Skin of body (tissue), 2 donors: ENCODE measurements around the gene STARD13. TPM values are rescaled to one million over a fixed set of nuclear protein-coding genes. Genes with fewer than 3 reads are reported as not detected.
A peak's percentile ranks its signal among the peaks of the same experiment; 100 is the strongest.

Experiments used
- DNase-seq: peaks from one replicate; lab custom pipeline; 2025; lab: John Stamatoyannopoulos, UW
- total RNA-seq: library from RNA; depleted of rRNA; stranded (reverse); fragments of >200 nt; gene quantifications from one replicate; pipeline ENCODE4 v1.2.3, GENCODE V29; 2014

STARD13 gene
- total RNA-seq, 1 donor from 2014 or later = 38.7 TPM

DNA sequence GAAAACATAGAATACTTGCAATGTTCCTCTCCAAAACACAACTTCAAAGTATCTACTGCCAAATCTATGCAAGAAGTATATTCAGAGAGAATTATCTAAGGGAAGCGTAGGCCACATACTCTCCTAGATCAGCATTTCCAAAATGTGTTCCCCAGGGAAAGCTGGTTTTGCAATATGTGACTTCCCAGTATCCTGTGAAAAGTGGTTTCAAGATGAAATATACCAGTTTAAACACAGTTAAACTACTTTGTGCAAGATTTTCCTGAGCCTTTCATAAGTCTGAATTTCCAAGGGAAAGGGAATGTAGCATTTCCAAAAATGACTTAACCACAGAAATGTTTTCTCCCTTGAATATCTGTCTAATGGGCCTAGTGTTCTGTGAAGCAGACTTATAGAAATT is 7.6 kb downstream of the STARD13 start:
- DNase-seq = no peak

- DNase-seq = no peak
These were observed 8.4 kb downstream of the STARD13 start for GRCh38 chr13:33277037-33277740.

DNA sequence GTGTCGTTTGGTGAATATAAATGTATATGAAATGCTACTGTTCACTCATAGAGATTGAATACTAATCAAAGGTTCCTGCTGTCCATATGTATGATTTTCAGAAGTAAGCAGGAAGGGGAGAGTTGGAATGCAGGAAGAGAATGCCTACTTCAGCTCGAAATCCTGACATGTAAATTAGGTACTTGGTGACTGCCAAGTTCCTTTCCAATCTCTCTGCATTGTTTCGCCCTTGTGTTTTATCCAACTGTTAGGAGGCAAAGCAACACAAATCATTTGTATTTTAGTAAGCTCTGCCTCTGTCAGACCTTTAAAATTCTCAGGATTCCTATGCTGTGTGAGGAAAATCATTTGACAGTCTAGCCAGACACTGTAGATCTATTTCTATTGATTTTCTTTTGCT is 9.0 kb downstream of the STARD13 start:
- no peak for DNase-seq

- DNase-seq = no peak
These were observed 9.6 kb downstream of the STARD13 start for GRCh38 chr13:33275916-33276315.

DNA sequence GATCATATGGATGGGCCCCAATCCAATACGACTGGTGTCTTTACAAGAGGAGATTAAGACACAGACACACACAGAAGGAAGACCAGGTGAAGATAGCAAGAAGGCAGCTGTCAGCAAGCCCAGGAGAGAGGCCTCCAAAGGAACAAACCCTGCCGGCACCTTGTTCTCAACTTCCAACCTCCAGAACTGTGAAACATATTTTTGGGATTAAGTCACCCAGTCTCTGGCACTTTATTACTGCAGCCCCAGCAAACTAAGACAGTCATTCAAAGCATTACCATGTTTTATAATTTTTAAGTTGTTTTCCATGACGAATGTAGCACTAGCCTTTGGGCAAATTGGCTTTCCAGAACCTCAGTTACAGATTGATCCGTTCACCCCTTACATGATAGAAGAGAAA is 11.3 kb downstream of the STARD13 start:
- DNase-seq = no peak

- no peak for DNase-seq
These were observed 12.9 kb downstream of the STARD13 start for GRCh38 chr13:33272531-33273124.

DNA sequence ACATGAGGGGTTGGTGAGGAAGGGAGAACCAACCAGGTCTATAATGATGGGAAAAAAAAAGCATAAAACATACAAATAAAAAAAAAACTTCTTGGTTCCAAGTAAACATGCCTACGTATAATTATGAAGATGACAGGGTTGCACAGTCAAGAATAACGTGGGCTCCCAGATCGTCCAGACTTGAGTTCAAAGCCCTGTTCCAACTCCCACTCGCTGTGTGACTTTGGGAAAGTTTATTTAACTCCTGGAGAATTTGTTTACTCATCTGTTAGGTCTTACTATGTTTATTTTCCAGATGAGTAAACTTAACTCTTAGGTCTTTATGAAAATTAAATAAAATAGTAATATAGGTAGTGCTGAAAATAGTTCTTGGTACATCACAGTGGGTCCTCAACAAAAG is 13.8 kb downstream of the STARD13 start:
- no peak for DNase-seq

DNA sequence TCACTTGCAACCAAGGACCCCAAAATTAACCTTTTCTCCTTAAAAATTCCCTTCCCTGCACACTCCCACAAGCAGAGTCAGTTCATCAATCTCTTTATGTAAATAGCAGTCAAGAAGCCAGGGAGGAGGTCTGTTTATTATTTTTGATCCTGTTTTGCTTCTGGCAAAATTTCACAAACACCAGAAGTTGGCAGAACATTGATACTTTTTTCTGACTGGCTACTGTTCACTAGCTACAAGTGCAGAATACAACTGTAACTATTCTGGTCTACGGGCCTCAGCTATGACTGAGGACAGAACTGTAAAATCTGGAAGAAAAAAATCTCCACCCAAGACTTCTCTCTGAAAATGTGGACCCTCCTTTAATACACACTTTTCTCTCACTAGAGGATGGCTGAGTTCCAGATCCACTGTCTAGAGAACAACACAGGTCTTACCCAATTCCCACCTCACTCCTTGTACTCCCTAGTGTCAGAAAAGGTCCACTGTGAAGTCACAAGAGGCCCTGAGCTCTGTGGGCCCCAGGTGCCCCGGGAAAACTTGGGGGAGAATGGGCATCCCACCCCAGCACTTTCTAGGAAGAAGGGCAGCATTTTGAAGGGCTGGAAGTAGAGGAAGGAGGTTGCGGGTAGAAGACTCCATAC is 14.5 kb downstream of the STARD13 start:
- DNase-seq = peak; percentile 18

- no peak for DNase-seq
These were observed 19.9 kb downstream of the STARD13 start for GRCh38 chr13:33265607-33266006.

DNA sequence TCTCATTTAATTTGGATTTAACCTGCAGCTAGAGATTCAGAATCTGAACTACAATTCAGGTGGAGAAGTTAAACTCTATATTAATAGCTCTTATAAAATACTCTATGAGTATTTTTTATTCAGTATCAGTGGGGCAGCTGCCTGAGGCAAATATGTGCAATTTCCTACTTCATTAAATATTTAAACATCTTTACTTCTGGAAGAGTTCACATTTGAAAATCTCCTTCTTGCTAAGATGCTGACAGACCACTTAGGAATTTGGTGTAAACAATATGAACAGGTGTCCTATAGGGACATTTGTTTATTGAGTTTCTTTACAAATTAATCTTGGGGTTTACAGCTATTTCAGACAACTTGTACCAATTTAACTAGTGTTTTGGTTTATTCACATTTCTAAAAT is 20.4 kb downstream of the STARD13 start:
- no peak for DNase-seq

DNA sequence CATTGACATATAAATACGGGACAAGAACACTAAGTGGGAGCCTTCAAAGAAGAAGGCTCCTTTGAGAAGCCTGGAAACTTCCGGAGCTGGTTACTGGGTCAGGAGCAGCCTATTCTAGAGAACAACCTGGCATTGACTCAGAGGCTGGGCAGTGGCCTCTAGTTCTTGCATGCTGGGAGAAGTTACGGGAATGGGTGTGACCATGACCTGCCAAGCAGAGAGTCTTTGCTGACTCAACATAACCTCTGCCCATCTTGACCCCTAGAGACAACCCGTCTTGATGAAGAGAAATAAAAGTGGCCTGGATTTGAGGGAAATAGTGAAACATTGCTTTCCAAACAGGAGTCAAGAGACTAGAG is 21.0 kb downstream of the STARD13 start:
- DNase-seq = no peak

GRCh38 chr13:33263976-33264619 is 21.5 kb downstream of the STARD13 start:
- DNase-seq = no peak

DNA sequence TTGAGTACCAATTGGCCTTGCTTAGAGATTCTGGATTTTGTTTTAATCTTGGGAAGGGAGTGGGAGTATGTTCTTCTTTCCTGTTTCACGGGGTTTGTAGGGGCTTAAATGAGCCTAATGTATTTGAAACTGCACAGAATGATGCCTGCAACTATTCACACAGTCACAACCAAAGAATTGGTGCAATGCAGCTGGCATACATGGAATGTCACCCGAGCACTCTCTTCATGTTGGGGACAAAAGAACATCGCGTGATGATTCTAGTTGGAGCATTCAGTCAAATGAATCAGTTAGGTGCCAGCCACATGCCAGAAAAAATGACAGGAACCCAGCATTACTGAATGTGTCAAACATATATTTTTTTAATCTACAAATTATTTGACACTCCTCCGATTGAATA is 22.1 kb downstream of the STARD13 start:
- DNase-seq = no peak

GRCh38 chr13:33262997-33263396 is 22.6 kb downstream of the STARD13 start:
- no peak for DNase-seq

GRCh38 chr13:33262594-33262993 is 23.0 kb downstream of the STARD13 start:
- DNase-seq = no peak

- DNase-seq = no peak
These were observed 23.5 kb downstream of the STARD13 start for GRCh38 chr13:33262062-33262487.

DNA sequence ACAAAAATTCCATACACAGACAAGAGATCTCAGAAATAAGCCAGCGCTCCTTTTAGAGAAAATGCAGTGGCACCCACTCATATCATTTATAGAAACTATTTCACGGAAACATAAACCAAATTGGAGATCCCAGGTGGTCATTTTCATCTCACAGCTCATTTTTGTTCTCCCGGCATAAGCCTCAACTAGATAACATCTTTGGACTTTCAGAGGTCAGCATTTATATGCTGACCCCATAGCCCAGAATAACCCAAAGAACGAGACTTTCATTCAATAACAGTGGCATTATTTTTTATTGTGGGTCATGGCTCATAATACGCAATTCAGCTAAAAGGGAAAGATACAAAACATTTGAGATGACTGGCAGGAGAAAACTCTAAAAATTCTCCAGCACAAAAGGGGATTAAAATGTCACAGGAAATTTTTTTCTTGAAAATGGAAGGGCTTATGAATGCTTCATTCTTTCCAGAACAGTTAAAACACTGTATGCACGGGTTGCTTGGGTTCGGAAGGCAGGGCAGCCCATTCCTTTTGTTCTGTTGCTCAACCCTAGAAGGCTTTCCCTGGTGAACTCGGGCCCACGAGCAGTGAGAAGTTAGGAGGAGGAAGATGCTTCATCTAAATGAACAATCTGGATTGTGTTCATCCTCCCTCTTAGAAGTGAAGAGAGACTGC is 24.0 kb downstream of the STARD13 start:
- peak; percentile 38 for DNase-seq

DNA sequence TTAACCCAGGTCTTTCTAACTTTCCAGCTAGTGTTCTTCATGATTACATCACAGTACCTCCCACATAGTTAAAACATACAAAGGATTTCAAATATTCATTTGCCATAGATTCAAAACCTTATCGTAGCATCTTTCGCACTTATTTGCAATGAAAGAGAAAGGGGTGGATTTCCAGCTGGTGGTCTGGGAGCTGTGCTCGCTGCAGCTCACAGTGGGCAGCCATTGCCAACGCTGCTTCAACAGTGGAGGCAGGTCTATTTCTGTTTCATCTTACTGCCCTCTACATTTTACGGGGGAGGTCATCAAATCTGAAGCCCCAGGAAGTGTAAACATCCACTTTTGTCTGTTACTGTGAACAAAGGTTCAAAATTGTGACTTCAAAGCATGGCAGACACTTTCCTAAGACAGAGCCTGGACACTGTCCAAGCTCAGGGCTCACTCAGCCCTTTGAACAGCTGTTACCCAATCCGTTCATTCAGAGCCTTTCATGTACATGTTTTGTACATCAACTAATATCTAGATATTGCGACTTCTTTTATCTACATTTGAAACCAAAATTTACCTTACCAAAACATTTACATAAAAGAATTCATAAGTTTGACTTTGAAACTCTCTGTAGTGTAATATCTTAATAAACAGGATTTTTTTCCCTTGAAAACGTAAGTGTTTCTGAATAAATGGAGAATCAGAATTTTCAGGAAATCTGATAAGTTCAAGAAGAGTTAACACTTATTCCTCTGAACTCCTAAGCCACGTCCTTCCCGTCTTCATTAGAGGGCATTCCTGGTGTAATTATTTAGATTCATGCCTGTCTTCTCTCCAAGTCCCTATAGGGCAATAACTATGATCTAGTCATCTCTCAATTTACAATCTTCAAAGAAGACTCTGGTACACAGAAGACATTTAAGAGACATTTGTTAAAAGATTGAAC is 25.1 kb downstream of the STARD13 start:
- no peak for DNase-seq

GRCh38 chr13:33259296-33259695 is 26.3 kb downstream of the STARD13 start:
- no peak for DNase-seq

DNA sequence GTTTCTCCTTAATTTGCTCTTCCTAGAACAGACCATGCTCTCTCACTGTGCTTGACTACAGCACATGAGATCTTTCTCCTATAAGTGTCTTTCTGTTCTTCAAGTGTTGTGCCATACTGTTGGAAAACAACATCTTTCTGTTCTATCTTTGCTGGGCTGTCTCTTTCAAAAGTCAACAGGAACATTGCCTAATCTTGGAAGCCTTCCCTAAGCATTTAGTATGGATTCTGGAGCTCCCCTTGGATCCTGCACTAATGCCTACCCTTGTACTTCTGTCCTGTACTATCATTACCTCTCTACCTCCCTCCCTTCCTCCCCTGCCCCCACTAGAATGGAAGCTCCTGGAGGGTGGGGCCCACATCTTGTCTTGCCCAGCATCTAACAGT is 26.8 kb downstream of the STARD13 start:
- no peak for DNase-seq
